GM04504 (cell line): ENCODE results near the gene VMP1.
A peak's percentile ranks its signal among the peaks of the same experiment; 100 is the strongest.
"Not testable (repeated sequence)": the region's sequence is repeated elsewhere in the genome, so short reads cannot be mapped to it uniquely, and the experiment has no call there.

ENCODE experiments used
- DNase-seq: peaks from one replicate; pipeline ENCODE4 v3.0.0-alpha.2; 2012; ENCODE audit warnings: low read depth

The VMP1 gene

GRCh38 chr17:59863616-59864015 is 156.2 kb downstream of the VMP1 start:
- DNase-seq: no peak

DNA sequence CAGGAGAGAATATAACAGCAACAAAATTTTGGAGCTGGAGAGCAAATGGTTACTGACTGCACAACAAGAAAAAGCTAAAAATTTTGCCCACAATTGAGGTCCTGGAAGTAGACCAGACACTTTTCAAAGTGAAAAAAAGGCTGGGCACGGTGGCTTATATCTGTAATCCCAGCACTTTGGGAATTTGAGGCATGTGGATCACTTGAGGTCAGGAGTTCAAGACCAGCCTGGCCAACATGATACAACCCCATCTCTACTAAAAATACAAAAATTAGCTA is 162.4 kb downstream of the VMP1 start:
- DNase-seq: no peak

- no peak for DNase-seq
Measured at GRCh38 chr17:59870482-59870881, 163.0 kb downstream of the VMP1 start.

DNA sequence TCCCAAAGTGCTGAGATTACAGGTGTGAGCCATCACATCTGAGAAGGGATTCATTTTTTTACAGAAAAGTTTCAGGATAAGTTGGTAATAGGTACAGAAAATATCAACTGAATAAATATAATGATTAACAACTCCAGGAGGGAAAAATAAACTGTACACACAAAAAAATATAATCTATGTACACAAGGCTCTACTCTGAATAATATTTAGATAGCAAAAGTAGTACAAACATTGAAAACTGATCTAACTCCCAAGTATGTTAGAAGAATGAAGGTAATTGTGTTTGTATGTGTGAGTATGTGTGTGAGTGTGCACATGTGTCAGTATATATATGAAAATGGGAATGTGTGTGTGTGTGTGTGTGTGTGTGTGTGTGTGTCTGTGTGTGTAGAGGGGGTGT is 164.9 kb downstream of the VMP1 start:
- DNase-seq: no peak

DNA sequence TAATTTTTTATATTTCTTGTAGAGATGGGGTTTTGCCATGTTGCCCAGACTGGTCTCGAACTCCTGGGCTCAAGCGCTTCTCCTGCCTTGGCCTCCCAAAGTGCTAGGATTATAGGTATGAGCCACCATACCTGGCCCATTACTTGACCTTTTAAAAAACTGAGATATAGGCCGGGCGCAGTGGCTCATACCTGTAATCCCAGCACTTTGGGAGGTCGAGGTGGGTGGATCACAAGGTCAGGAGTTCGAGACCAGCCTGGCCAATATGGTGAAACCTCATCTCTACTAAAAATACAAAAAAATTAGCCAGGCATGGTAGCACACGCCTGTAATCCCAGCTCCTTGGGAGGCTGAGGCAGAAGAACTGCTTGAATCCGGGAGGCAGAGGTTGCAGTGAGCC is 166.0 kb downstream of the VMP1 start:
- not testable (repeated sequence) for DNase-seq

DNA sequence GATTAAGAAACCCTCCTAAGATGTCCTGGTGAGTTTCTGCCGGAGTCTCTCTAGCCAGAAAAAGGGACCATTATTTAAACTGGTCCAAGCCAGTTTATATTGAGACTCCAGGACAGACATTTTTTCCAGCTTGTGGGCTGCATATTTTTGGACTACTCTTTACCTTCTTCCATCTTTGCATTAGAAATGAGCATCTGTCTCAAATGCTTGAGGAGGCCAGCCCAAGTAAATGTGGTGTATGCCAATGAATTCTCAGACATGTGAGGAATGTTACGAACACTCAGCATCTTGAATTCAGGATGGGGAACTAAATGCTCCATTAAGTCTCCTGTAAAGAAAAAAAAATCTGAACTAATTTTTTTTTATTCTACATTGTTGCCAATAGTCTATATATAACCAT is 166.9 kb downstream of the VMP1 start:
- no peak for DNase-seq

GRCh38 chr17:59876107-59876506 is 168.7 kb downstream of the VMP1 start:
- DNase-seq: no peak

- DNase-seq: no peak
Measured at GRCh38 chr17:59877965-59878364, 170.5 kb downstream of the VMP1 start.

- DNase-seq: no peak
Measured at GRCh38 chr17:59878624-59879023, 171.2 kb downstream of the VMP1 start.

DNA sequence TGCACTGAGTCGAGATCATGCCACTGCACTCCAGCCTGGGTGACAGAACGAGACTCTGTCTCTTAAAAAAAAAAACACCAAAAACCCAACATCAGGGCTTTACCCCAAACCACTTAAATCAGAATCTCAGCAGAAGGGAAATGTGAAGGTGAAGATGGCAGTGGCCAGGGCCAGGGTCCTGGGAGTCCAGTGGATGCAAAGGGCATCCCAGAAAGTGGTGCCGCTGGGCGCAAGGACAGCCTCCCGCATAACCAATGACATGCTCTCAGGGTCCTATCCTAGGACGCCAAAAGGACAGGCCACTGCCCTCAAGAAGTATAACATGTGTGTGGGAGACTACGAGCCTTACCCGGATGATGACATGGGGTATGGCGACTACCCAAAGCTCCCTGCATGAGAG is 177.4 kb downstream of the VMP1 start:
- DNase-seq: no peak

GRCh38 chr17:59888145-59888750 is 180.8 kb downstream of the VMP1 start:
- DNase-seq: no peak

DNA sequence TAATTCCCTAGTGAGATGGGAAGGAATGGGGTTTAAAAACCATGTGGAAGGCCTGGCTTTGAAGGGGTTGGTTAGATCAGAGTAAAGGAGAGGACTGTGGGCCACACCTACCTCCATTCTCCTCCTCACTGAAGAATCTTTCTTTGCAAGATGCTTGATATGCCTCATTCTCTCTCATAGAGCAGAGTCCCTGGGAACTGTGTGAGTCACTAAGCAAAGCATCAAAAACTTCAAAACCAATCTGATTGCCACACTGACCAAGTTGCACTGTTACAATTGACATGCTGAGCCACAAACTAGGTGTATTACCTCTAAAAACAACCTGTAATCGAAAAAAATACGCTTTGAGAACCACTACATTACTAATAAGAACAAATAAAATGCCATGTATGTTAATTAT is 183.3 kb downstream of the VMP1 start:
- DNase-seq: peak; percentile 17
